HG03565 (cell line): Measurements from ENCODE around the gene GMPS.
A peak's percentile ranks its signal among the peaks of the same experiment; 100 is the strongest.
"Not testable (repeated sequence)": the region's sequence is repeated elsewhere in the genome, so short reads cannot be mapped to it uniquely, and the experiment has no call there.

Experiments used
- ATAC-seq: cut with Tn5 transposase; IDR thresholded peaks from one replicate; pipeline ENCODE4 v1.9.1; 2021; ENCODE audit warnings: mild to moderate bottlenecking, moderate library complexity; ENCODE audit not compliant: unreplicated experiment

The GMPS gene

DNA sequence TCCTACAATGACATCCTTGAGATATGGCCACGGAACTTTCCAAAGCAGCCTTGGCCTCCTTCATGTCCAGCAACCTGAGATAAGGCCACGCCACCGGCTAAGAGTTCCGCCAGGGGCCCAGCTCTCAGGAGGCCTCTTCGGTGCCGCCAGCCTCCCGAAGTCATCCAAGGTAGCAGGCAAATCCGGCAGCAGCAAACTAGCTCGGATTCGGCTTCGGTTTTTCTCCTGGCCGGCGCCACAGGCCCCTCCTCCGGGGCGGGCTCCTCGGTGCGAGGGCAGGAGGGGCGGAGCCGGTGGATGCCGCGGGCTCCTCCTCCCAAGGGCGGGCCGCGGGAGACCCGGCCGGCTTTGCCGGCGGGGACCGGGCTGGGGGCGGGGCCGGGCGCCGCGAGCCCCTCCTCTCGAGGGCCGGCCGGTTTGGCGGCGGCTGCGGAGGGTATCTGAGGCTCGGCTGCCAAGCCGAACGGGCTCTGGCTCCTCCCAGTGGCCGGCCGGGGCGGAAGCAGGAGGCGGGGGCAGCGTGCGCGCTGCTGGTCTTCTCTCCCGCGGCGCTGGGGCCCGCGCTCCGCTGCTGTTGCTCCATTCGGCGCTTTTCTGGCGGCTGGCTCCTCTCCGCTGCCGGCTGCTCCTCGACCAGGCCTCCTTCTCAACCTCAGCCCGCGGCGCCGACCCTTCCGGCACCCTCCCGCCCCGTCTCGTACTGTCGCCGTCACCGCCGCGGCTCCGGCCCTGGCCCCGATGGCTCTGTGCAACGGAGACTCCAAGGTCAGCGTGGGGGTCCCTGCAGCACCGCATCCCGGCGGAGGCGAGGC lies at the start of gene GMPS:
Gene GMPS, plus strand, starts transcription at position 518 of the 812 bp plus-strand sequence. Its CDS starts 221 bp downstream, at position 739.
- ATAC-seq: peak; percentile 92

DNA sequence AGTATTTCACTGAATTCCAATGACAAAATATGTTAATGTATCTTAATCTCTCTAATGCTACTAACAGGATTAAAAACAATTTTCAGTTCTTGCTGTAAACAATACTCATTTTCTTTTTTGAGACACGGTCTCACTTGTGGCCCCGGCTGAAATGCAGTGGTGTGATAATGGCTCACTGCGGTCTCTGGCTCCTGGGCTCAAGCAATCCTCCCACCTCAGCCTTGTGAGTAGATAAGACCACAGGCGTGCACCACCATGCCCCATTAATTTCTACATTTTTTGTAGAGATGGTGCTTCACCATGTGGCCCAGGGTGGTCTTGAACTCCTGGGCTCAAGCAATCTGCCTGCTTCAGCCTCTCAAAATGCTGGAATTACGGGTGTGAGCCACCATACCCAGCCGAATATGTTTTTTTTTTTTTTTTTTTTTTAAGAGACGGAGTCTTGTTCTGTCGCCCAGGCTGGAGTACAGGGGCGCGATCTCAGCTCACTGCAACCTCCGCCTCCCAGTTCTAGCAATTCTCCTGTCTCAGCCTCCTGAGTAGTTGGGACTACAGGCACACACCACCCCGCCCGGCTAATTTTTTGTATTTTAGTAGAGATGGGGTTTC lies 41.9 kb upstream of the GMPS start:
- ATAC-seq: not testable (repeated sequence)

DNA sequence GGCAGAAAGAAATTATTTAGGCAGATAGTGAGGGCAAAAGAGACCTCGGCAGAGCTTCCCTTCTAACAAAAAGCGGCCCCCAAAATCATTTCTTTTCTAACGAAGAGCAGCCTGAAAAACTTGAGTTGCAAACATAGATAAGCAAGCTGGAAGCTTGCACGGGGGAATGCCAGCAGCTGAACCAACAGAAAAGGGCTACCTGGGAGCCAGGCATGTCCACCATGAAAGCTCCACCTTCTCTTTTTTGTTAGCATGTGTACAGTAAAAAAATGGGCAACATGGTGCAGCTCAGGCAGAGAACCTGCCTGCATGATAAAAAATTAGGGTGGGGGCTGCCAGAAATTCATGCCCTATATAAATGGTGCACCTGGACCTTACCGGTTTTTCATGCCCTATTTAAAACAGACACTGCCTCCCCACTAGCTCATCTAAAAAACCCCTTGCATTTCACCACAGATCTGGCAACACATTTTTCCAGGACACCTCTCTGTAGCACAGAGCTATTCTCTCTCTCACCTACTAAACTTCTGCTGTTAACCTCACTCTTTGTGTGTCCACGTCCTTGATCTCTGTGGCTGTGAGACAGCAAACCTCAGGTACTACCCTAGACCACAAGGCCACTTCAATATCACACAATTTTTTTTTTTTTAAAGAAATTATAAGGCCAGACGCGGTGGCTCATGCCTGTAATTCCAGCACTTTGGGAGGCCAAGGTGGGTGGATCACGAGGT lies 34.9 kb upstream of the GMPS start:
- ATAC-seq: no peak

DNA sequence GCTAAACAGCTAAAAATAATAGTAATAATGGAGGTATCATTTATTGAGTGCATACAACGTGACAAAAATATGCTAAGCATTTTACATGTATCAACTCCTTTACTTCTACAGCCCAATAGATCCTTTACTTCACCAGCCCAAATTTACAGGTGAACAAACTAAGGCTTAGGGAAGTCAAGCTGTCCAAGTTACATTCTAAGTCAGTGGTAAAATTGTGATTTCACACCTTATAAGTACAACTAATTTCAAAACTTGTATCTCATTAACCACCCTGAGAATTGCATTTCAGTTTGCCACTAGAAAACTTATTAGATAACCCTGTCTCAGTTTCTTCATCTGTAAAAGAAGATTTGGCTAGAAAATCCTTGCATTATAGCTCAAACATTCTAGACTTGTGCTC lies 26.9 kb upstream of the GMPS start:
- no peak for ATAC-seq

DNA sequence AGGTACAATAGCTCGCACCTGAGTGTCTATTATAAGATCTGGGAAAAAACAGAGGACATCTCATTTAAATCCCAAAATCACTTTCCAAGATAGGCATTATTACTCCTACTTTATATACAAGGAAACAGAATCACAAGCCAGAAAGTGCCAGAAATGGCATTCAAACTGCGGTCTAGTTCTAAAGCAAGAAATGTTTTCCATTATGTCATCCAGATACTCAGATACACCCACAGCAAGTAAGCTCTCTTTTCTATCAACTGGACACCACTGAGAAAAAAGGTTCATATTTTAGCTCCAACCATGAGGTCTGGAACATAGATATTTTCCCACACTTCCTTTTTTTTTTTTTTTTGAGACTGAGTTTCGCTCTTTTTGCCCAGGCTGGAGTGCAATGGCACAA lies 24.3 kb upstream of the GMPS start:
- ATAC-seq: no peak

DNA sequence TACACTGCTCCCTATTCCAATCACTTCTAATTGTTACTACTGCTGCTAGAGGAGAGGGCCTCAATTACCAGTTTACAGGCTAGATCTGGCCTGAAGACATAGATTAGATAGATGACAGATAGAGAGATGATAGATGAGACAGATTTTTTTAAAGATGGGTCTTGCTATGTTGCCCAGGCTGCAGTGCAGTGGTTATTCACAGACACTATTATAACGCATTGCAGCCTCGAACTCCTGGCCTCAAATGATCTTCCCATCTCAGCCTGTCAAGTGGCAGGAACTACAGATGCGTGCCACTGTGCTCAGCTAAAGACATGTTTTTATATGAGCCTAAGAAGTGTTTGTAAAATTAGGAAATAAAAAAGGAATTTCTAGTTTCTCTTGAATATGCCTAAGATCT lies 22.5 kb upstream of the GMPS start:
- no peak for ATAC-seq

DNA sequence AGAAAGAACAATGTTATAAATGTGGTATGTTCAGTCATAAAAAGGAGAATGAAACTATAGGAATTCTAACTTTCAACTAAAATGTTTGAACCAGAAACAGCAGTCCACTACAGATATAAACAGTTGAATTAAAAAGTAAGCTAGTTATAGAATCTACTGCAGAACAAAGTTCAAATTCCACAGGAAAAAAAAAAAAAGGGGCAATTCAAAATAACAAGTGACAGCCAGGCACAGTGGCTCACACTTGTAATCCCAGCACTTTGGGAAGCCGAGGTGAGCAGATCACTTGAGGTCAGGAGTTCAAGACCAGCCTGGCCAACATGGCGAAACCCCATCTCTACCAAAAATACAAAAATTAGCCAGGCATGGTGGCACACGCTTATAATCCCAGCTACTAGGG lies 21.0 kb upstream of the GMPS start:
- not testable (repeated sequence) for ATAC-seq

DNA sequence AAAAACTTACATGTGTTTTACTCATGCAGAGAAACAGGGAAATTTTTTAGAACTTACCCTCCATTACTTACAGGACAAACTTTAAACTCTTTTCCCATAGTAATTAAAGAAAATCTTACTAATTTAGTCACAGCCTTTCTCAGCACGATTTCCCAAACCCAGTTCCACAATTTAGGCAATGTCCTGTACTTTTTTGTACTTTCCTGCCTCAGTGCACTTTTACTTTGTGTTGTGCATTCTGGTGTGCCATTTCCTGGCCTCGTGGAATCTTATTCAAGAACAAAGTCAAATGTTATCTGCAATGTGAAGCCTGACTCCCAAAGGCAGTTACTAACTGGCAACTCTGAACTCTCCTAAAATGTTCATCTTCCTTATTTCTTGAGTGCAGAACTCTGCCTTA lies 18.1 kb upstream of the GMPS start:
- ATAC-seq: no peak

DNA sequence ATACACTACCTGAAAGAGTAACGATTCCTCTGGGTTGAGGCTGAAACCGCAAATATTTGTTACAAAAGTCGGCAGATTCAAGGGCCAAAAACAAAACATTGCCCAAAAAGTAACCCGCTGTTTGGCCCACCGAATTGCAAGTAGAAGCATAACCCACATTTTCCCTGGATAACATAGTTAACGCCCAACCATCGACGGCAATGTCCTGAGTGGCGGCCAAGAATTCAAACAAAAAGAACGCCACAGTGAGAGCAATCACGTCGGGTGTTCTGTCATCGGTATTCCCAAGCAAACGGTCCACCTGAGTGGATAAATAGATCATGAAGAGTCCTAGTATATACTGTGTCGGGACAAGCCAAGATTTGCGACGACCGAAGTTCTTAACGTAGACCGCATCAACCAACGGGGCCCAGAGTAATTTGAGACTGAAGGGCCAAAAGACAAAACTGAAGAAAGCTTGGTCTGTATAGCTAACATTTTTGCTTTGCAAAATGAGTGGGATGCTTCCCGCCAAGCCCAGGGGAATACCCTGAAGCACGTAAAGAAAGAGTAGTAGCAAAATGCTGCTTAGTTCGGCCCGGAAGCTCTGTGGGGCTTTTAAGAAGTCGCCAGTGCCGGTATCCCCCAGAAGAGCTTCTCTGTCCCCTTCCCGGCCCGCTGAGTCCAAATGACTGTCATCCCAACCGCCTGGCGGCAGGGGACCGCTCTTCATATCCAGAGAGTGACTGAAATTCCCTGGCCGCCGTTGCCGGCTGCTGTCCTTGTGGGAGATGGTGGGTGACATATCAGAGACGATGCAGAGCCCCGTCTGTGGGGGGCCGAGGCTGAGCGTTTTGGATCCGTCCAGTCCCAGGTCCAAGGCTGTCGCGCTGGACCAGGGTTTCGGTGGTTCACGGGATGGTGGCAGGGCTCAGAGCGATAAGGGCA lies 17.0 kb upstream of the GMPS start:
- ATAC-seq: peak; percentile 1

DNA sequence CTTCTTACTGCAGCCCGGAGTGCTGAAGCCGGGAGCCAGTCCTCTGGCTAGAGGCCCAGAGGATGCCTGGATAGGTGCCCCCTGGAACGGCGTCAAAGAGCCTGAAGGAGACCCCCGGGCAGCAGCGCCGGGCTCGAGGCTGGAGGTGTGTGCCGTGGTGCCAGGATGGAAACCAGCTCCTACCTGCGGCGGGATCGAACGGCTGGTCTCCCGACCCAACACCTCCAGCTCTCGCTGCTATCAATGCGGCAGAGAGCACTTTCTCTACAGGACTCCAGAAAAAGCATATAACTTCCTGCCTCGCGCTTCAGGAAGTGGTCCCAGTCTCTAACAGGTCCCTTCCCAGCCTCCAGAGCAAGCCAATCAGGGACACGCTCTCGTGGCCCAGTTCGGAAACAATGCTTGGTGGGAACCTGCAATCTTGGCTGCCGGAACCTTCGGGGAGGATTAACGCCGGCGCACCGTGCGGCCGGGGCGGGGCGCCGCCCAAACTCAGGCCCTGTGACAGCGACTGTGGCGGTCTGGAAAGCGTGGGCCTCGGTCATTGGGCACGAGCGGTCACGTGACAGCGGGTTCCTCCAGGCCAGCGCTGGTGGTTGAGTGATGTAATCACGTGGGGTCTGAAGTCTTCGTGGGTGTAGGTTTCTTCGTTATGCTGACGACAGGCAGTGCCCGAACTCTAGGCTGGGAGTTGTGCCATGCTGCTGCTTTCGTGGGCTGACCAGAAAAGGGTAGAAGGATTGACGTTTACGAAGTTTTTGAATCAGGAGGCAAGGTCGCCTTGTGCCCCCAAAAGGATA lies 16.1 kb upstream of the GMPS start, which contains the start of gene SLC33A1:
Gene SLC33A1, minus strand, starts transcription at position 287 of the 800 bp plus-strand sequence. CDS start 430 bp downstream, outside the sequence.
- ATAC-seq: peak; percentile 93

DNA sequence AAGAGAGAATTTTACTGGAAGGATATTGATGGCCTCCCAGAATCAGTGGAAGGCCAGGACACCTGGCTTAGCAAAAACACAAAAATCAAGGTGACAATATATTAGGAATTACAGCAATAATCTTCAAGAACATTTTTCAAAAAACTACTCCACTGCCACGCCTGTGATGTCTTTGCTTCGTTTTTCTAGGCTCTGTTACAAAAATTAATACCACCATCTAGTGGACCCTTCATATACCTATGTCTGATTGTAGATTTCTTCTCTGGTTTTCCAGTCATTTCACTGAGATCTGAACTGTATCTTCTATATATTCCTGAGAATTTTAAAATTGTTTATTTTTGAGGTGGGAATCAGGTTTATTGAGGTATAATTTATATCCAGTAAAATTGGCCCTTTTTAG lies 10.6 kb upstream of the GMPS start:
- peak; percentile 66 for ATAC-seq

DNA sequence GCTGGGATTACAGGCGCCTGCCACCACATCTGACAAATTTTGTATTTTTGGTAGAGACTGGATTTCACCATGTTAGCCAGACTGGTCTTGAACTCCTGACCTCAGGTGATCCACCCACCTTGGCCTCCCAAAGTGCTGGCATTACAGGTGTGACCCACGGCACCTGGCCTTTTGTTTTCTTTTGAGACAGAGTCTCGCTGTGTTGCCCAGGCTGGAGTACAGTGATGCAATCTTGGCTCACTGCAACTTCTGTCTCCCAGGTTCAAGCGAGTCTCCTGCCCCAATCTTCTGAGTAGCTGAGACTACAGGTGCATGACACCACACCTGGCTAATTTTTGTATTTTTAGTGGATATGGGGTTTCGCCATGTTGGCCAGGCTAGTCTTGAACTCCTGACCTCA lies 10.0 kb upstream of the GMPS start:
- ATAC-seq: not testable (repeated sequence)

DNA sequence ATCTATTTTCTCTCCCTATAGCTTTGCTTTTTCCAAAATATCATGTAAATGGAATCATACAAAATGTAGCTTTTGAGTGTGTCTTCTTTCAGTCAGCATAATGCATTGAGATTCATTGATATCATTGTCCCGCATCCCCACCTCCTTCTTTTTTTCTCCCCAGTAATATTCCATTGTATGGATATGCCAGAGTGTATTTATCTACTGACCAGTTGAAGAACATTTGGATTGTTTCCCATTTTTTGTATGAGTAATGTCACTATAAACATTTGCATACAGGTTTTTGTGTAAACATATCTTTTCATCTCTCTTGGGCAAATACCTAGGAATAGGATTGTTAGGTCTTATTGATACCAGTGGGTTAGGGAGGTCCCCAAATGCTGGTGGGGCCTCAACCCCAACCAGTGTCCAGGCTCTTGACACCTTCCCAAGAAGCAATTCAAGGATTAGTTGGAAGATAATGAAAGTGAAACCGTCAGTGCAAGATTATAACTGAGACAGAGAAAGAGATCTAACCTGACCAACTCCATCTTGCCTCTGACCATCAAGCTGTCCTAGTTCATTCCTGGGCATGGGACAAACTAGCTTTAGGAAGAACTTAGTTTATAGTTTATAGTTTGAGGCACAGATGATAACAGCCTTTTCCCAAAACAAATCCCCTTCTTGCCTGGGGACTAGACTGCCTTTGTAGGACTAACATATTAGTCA lies 8.8 kb upstream of the GMPS start:
- no peak for ATAC-seq

DNA sequence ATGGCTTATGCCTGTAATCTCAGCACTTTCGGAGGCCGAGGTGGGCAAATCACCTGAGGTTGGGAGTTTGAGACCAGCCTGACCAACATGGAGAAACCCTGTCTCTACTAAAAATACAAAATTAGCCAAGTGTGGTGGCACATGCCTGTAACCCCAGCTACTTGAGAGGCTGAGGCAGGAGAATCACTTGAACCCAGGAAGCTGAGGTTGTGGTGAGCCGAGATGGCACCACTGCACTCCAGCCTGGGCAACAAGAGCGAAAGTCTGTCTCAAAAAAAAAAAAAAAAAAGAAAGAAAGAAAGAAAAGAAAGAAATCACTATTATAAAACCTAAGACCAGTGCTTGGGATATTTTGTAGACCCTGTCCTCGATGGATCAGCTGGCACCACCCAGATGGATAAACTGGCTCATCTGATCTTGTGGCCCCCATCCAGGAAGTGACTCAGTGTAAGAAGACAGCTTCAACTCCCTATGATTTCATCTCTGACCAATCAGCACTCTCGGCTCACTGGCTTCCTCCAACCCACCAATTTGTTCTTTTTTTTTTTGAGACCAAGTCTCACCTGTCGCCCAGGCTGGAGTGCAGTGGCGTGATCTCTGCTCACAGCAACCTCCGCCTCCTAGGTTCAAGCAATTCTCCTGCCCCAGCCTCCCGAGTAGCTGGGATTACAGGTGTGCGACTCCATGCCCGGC lies 8.0 kb upstream of the GMPS start:
- not testable (repeated sequence) for ATAC-seq

DNA sequence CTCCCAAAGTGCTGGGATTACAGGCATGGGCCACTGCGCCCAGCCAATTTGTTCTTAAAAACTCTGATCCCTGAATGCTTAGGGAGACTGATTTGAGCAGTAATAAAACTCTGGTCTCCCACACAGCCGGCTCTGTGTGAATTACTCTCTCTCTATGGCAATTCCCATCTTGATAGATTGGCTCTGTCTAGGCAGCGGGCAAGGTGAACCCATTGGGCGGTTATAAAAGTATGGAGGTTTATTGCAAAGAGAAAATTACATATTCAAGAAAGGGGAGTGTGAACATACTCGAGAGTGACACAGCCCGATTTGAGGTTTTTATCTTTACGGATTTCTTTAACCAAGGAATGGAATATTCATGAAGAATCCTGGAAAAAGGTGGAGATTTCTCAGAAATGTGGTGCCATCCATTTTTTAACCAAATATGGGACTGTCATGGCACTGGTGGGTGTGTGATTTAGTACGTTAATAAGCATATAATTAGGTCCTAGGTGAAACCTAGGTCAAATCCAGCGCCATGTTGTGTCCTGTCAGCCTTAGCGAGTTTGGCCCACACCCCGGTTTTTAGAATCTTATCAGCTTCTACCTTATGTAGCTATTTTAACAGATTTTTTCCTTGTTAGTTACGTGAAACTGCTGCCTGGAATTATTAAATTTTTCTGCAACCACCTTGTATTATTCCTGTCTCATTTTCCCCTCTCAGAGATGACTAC lies 7.2 kb upstream of the GMPS start:
- ATAC-seq: no peak

DNA sequence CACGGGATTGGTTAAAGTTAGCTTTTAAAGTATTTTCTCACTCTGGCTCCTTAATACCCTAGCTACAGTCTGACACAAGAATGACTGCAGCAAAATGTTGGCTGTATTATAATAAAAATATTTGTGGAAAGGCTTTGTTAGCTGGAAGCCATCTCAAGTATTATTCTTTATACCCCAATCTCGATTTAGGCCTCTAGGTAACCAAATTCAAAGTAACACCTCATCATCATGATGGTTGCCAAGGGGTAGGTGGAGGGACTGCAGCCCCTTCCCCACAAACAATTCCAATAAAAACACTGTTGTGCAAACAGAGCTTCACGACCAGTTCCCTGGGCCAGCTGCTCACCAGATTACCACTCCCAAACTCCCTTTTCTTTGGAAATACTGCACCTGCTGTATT lies 759 bp upstream of the GMPS start:
- ATAC-seq: no peak

DNA sequence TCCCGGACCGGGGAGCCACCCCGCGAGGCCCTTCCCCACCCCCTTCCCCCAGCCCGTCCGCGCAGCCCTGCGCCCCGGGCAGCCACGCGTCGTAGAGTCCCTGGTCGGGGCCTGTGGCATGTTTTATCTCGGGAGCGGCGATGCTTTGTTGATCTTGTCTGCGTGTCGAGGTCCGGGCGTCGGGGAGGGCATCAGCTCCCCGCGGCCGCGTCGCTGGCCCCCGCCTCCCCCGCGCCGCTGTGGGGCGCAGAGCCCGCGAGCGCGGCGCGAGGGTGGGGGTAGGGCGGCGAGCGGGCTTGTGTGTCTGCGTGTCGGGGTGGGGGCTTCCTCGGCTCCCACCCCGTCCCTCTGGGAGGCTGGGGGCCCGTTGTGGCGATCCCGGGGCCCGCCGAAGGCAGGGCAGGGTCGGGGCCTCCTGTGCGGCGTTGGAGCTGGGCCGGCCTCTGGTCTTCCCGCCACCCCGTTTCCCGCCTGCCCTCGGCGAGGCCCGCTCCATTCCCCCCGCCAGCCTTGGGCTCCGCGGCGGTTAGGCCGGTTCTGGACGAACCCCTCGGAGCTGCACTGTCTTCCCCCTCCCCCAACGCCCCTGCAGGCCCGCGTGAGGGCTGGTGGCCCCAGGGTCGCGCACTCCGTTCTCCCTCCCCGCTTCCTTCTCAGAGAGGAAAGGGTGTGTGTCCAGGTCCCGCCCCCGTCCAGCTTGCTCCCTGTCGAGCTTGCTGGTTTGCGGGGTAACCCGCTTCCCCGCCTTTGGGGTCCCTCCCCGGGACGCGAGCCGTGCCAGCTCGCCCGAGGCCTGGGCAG lies 695 bp downstream of the GMPS start:
- ATAC-seq: peak; percentile 7
